Gastrocnemius medialis (tissue), 4 donors: ENCODE measurements around the gene EXOC2.

Experiments used
- CTCF ChIP-seq, 5 experiments: fragments of 450-650 bp in 3 of 5; fragments of 200-600 bp in 2 of 5; sonication (generic) in 2 of 5; IDR thresholded peaks in 4 of 5; conservative IDR thresholded peaks in 1 of 5; 1 replicate in 4 of 5; 2 replicates in 1 of 5; pipeline ENCODE4 v1.5.1; 2016 to 2019; ENCODE audit warnings: antibody characterized with exemption in 5 of 5, mild to moderate bottlenecking in 3 of 5, moderate library complexity in 3 of 5
- POLR2A ChIP-seq, 2 donors: fragments of 450-650 bp; IDR thresholded peaks; one replicate each; pipeline ENCODE4 v1.6.1; 2017; ENCODE audit warnings: antibody characterized with exemption in 2 of 2, mild to moderate bottlenecking in 2 of 2, moderate library complexity in 2 of 2

GRCh38 chr6:504446-504980 is 188.4 kb downstream of the EXOC2 start:
- TF ChIP-seq CTCF (IDR thresholded peaks at IDR 0.05 in 4 of 5, conservative IDR thresholded peaks at IDR 0.05 in 1 of 5) (no peak), POLR2A (IDR thresholded peaks at IDR 0.05) (no peak)
